ENCODE data around the gene NRL.
A peak's percentile ranks its signal among the peaks of the same experiment; 100 is the strongest.

The NRL gene

DNA sequence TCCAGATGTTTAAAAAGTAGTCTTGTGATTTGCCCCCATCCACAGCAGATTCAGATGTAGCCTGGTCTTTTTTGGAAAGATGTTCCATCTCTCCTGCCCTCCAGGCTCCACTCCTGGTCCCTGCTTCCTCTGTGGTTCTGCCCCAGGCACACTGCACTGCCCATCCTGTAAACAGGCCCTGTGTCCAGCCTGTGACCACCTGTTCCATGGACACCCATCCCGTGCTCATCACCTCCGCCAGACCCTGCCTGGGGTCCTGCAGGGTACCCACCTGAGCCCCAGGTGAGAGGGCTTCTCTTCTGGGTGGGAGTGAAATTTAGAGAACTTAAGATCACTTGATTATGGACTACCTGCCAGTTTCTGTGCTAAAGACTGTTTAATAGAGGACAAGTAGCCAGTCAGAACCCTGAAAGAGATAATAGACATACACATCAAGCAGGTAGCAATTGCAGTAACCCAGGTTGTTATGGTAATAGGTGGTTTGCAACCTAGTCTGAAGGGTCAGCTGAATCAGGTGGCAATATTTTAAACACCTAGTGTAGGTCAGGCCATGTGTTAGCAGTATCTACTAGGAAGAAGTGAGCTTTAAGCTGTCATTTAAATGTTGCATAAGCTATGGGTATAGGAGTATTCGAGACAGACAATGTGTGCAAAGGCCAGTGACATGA lies 34.7 kb upstream of the NRL start:
- H3K36me3 ChIP-seq (ENCODE audit: insufficient read depth): no peaks in the 10 kb centered on the region
- H3K79me2 ChIP-seq (ENCODE audit: insufficient read depth, low read depth): peaks cover 19% of the 10 kb centered on the region; the same call in 1 of the 2 replicates
- no peak overlapping the region for H3K4me3 ChIP-seq (IDR thresholded peaks at IDR 0.05; ENCODE audit: insufficient read depth, low read depth, low read length)
- no peak overlapping the region for H2AFZ ChIP-seq (ENCODE audit: low read depth)
- no peak overlapping the region for H3K9ac ChIP-seq
- no peaks in the 10 kb centered on the region for H4K20me1 ChIP-seq (ENCODE audit: insufficient read depth)
- H3K4me1 ChIP-seq (ENCODE audit: low read depth, poor library complexity, severe bottlenecking): peaks cover 6% of the 10 kb centered on the region
- H3K4me2 ChIP-seq: no peak overlapping the region
- H3K27me3 ChIP-seq (ENCODE audit: insufficient read depth, low read depth): no peaks in the 10 kb centered on the region
- H3K27ac ChIP-seq: no peak overlapping the region
- TF ChIP-seq, protein P1, sequence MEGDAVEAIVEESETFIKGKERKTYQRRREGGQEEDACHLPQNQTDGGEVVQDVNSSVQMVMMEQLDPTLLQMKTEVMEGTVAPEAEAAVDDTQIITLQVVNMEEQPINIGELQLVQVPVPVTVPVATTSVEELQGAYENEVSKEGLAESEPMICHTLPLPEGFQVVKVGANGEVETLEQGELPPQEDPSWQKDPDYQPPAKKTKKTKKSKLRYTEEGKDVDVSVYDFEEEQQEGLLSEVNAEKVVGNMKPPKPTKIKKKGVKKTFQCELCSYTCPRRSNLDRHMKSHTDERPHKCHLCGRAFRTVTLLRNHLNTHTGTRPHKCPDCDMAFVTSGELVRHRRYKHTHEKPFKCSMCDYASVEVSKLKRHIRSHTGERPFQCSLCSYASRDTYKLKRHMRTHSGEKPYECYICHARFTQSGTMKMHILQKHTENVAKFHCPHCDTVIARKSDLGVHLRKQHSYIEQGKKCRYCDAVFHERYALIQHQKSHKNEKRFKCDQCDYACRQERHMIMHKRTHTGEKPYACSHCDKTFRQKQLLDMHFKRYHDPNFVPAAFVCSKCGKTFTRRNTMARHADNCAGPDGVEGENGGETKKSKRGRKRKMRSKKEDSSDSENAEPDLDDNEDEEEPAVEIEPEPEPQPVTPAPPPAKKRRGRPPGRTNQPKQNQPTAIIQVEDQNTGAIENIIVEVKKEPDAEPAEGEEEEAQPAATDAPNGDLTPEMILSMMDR (conservative IDR thresholded peaks at IDR 0.05; ENCODE audit: low read depth, low read length): no peak

DNA sequence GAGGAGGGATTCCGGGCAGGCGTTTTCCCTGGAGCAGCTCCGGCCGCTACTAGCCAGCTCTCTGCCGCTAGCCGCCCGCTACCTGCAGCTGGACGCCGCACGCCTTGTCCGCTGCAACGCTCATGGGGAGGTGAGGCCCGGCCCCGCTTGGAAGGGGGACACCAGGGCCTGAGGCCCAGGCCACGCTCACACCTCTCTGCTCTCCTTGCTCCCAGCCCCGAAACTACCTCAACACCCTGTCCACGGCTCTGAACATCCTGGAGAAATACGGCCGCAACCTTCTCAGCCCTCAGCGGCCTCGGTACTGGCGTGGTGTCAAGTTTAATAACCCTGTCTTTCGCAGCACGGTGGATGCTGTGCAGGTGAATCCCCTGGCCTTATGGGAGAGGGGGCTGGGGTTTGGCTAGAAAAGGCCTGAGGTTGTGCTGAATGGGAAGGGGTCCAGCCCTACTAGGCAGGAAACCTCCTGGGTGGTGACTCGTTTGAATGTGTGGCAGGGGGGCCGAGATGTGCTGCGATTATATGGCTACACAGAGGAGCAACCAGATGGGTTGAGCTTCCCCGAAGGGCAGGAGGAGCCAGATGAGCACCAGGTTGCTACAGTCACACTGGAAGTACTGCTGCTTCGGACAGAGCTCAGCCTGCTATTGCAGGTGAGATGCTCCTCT lies 33.1 kb upstream of the NRL start:
- Histone ChIP-seq H3K4me3 (IDR thresholded peaks at IDR 0.05; ENCODE audit: insufficient read depth, low read depth, low read length) (no peak overlapping the region), H3K4me2 (peak overlapping the region; percentile 51; the same call in 1 of the 2 replicates), H3K9ac (no peak overlapping the region; the same call in 1 of the 2 replicates), H3K27ac (no peak overlapping the region), H4K20me1 (ENCODE audit: insufficient read depth) (no peaks in the 10 kb centered on the region), H3K79me2 (ENCODE audit: insufficient read depth, low read depth) (peaks cover 19% of the 10 kb centered on the region; the same call in 1 of the 2 replicates), H3K27me3 (ENCODE audit: insufficient read depth, low read depth) (no peaks in the 10 kb centered on the region), H2AFZ (ENCODE audit: low read depth) (0 out of 2 replicates have a peak overlapping the region, but pooled peaks have one; percentile 23), H3K36me3 (ENCODE audit: insufficient read depth) (no peaks in the 10 kb centered on the region), H3K4me1 (ENCODE audit: low read depth, poor library complexity, severe bottlenecking) (peaks cover 10% of the 10 kb centered on the region)
- TF ChIP-seq, protein P1 (conservative IDR thresholded peaks at IDR 0.05; ENCODE audit: low read depth, low read length): no peak

DNA sequence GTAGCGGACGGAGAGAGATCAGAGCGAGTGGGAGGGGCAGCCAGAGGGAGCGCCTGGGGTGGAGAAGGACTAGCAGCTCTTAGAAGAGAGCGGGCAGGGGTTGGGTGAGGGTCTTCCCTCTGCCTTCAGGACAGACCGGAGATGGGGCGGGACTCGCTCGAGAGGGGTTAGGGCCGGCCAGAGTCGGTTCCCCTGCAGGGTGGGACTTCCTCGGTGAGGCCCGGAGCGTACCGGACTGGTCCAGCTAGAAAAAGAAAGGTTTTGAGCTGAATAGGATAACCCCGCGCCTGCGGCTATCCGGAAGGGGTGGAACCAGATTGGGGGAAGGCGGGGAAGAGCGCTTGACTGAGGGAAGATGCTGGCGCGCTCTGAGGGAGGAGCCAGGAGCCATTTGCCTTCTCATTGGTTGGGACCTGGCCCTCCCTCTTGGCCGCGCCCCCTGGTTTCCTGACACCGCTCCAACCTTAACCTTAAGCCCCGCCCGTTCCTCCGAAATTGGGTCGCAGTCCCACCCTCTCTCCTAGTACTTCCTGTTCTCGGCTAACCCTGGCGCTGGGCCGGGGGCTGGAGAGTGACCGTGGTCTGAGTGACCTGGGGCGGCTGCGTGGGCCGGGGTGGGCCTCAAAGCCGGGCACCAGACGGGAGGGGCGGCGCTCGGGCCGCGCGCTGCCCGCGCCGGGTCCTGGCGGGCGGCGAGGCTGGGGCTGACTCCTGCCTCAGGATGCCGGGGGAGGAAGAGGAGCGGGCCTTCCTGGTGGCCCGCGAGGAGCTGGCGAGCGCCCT lies 32.4 kb upstream of the NRL start, which contains the start of gene RNF31:
TSS of gene RNF31 (plus strand) at position 521 of the 783 bp plus-strand sequence. CDS start at position 722, 201 bp downstream.
- H2AFZ ChIP-seq (ENCODE audit: low read depth): peak within 1 kb of the TSS; percentile 59; the same call in 1 of the 2 replicates
- peak within 1 kb of the TSS; percentile 49; the same call in 1 of the 2 replicates for H3K9ac ChIP-seq
- H3K27ac ChIP-seq: peak within 1 kb of the TSS; percentile 46; the same call in 1 of the 2 replicates
- TF ChIP-seq, protein P1 (conservative IDR thresholded peaks at IDR 0.05; ENCODE audit: low read depth, low read length): no peak
- no peaks in the 10 kb centered on the region for H4K20me1 ChIP-seq (ENCODE audit: insufficient read depth)
- peaks cover 19% of the 10 kb centered on the region; the same call in 1 of the 2 replicates for H3K79me2 ChIP-seq (ENCODE audit: insufficient read depth, low read depth)
- H3K36me3 ChIP-seq (ENCODE audit: insufficient read depth): no peaks in the 10 kb centered on the region
- peaks cover 13% of the 10 kb centered on the region for H3K4me1 ChIP-seq (ENCODE audit: low read depth, poor library complexity, severe bottlenecking)
- H3K4me2 ChIP-seq: peak within 1 kb of the TSS; percentile 80; the same call in 1 of the 2 replicates
- H3K4me3 ChIP-seq (IDR thresholded peaks at IDR 0.05; ENCODE audit: insufficient read depth, low read depth, low read length): peak within 1 kb of the TSS; percentile 34
- no peaks in the 10 kb centered on the region for H3K27me3 ChIP-seq (ENCODE audit: insufficient read depth, low read depth)

DNA sequence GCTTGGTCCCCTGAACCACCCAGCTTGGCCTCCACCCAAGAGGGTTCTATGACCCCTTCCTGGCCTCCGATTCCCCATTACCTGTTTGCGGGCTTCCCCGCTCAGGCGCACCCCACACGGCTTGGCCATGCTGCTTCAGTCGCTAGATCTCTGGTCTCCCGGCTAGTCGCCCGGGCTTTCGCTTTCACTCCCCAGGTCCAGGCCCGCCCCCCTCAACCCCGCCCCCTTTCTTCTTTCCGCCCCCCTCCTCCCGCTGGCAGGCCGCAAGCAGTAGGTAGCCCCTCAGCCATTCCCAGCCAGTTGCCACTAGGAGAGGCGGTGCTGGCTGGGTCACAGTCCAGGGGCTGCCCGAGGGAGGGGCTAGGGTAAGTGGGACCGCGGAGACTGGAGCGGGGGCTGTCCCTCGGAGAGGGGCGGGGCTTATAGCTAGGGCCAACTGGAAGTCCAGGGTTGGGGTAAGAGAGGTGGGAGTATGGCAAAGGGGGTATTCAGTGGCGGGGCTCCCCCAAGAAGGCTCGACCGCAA lies 31.8 kb upstream of the NRL start, which contains the start of gene PSME2:
TSS of gene PSME2 (minus strand) at position 158 of the 525 bp plus-strand sequence. CDS start at position 129, 29 bp downstream.
- H3K36me3 ChIP-seq (ENCODE audit: insufficient read depth): no peaks in the 10 kb centered on the region
- peaks cover 19% of the 10 kb centered on the region; the same call in 1 of the 2 replicates for H3K79me2 ChIP-seq (ENCODE audit: insufficient read depth, low read depth)

More for the DNA sequence above, 31.8 kb upstream of the NRL start, which contains the start of gene PSME2:
- Histone ChIP-seq H3K27ac (peak within 1 kb of the TSS; percentile 46; the same call in 1 of the 2 replicates), H3K9ac (peak within 1 kb of the TSS; percentile 49; the same call in 1 of the 2 replicates), H3K4me1 (ENCODE audit: low read depth, poor library complexity, severe bottlenecking) (peaks cover 13% of the 10 kb centered on the region), H2AFZ (ENCODE audit: low read depth) (peak within 1 kb of the TSS; percentile 59; the same call in 1 of the 2 replicates), H3K4me2 (peak within 1 kb of the TSS; percentile 80), H3K4me3 (IDR thresholded peaks at IDR 0.05; ENCODE audit: insufficient read depth, low read depth, low read length) (peak within 1 kb of the TSS; percentile 34), H3K27me3 (ENCODE audit: insufficient read depth, low read depth) (no peaks in the 10 kb centered on the region), H4K20me1 (ENCODE audit: insufficient read depth) (no peaks in the 10 kb centered on the region)
- TF ChIP-seq, protein P1 (conservative IDR thresholded peaks at IDR 0.05; ENCODE audit: low read depth, low read length): no peak

Data from KMS-11 (cell line).